22Rv1 (cell line): Measurements from ENCODE around the gene SMARCA1.

Experiments
- CTCF ChIP-seq: fragments of 450-650 bp; IDR thresholded peaks from 2 replicates; pipeline ENCODE4 v1.5.1; 2017; ENCODE audit warnings: mild to moderate bottlenecking
- ZFX ChIP-seq: fragments of 450-650 bp; IDR thresholded peaks from 2 replicates; pipeline ENCODE4 v1.6.1; 2017; ENCODE audit warnings: antibody characterized with exemption, borderline replicate concordance

GRCh38 chrX:129545408-129545807 lies 22.1 kb upstream of the SMARCA1 start:
- TF ChIP-seq CTCF (no peak), ZFX (no peak)
